OCI-M1 (cell line): ENCODE results near the gene LMBR1.
"Not testable (repeated sequence)": the region's sequence is repeated elsewhere in the genome, so short reads cannot be mapped to it uniquely, and the experiment has no call there.

Experiments
- DNase-seq: peaks from one replicate; lab custom pipeline; 2025; lab: John Stamatoyannopoulos, UW

Gene LMBR1

DNA sequence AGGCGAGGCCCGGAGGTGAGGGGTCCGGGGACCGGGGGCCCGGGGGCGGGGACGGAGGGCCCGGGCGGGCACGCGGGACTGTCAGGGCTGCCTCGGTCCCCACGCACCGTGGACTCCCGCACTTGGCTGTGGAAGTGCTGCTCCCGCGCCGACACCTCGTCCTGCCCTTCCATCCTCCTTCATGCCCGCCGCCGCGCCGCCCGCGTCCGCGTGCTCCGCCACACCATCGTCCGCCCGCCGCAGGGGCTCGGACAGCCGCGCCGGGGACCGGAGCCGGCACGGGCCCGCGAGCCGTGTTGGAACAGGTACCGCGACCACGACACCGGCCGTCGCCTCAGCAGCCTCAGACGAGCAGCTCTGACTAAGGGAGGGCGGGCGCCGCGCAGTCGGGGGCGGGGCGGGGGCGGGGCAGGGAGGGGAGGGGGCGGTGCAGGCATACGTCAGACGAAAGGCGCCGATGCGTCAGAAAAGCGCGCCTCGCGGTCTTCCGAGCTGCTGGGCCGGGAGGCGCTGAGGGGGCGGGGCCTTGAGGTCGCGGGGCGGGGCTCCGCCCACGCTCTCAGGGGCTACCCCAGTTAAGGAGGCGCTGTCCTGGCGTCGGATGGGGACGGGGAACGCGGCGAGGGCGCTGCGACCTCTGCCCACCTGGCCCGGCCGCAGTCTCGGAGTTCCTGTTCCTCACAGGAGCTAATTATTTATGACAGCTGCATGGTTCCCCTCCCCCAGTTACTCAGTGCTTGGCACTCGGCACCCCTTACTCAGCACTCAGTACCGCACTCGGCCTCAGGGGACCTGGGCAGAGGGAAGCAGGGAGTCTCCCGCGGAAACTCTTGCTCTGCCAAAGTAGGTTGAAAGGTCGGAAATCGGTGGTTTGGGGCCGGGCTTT, at the start of gene LMBR1:
TSS of gene LMBR1 (minus strand) at position 363 of the 886 bp plus-strand sequence. CDS start at position 173, 190 bp downstream.
- DNase-seq = peak; percentile 93

- no peak for DNase-seq
Measured at GRCh38 chr7:156942708-156943090, 49.7 kb upstream of the LMBR1 start.

- DNase-seq = no peak
Measured at GRCh38 chr7:156941393-156942182, 48.6 kb upstream of the LMBR1 start.

- DNase-seq = no peak
Measured at GRCh38 chr7:156940421-156941122, 47.6 kb upstream of the LMBR1 start.

DNA sequence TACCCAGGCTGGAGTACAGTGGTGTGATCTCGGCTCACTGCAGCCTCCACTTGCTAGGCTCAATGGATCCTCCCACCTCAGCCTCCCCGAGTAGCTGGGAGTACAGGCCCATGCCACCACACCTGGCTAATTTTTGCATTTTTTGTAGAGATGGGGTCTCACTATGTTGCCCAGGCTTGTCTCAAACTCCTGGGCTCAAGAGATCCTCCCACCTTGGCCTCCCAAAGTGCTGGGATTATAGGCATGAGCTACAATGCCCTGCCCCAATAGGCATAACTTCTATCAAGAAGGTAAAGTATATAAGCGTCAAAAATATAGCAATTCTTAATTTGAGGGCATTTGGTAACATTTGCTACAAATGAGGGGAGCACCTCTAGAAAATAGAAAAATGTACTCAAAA, 43.8 kb upstream of the LMBR1 start:
- not testable (repeated sequence) for DNase-seq

DNA sequence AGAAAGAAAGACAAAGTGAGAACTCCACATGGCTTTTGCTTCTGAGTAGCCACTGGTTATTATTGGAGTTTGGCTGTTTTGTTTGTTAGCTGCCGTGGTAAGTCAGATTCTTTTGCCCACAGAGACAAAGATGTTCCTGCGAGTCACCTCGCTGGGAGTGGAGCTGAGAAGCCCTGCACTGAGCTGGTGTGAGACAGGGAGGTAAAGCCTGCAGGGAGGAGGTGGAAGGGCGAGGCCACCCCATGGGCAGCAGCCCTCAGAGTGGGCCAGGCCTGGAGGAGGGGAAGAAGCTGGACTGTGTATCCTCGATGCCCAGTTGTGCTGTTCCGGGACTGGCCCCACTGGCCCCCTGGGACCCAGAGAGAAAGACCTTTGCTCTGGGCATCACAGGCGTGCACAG, 42.3 kb upstream of the LMBR1 start:
- no peak for DNase-seq

GRCh38 chr7:156932006-156932405, 39.0 kb upstream of the LMBR1 start:
- DNase-seq = no peak

DNA sequence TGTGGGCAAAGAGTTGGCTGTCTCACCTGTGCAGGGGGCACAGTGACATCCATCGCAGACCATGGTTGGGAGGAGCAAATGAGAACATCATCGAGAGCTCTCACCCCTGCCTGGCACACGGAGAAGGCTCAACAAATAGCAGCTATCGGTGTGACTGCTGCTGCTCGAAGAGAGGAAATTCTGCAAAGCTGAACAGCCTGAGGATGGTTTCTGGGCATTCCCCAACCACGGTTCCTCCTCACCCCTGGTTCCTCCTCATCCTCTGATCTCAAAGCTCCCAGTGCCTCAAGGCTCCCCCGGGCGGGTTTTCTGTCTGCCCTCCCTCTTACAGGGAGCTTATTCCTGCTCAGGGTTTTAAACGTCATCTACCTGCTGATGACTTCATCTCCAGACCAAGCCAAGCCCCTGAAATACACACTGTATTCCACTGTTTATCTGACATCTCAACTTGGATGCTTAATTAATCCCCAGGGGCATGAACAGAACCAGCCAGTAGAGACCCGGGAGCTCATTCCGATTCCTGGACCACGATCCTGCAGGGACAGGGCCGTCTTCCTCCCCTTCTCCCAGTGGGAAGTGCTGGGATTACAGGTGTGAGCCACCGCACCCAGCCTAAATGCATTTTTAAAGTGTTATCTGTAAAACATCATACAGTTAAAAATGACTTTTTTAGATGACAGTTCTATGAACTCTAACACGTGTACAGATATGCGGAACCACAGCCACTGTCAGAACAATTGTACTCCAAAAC, 37.0 kb upstream of the LMBR1 start:
- no peak for DNase-seq

DNA sequence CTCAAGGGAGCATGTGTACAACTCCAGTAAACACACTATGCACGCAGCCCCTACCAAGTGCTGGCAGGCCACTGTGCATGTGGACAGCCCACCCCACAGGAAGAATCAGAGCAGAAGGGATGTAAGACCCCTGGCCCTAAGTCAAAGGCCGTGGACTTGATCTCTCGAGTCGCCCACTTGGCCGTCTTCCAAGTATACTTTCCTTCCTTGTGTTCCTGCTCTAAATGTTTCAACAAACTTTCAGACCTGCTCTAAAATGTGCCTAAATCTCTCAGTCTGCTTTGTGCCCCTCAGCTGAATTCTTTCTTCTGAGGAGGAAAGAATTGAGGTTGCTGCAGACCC, 35.4 kb upstream of the LMBR1 start:
- DNase-seq = no peak

DNA sequence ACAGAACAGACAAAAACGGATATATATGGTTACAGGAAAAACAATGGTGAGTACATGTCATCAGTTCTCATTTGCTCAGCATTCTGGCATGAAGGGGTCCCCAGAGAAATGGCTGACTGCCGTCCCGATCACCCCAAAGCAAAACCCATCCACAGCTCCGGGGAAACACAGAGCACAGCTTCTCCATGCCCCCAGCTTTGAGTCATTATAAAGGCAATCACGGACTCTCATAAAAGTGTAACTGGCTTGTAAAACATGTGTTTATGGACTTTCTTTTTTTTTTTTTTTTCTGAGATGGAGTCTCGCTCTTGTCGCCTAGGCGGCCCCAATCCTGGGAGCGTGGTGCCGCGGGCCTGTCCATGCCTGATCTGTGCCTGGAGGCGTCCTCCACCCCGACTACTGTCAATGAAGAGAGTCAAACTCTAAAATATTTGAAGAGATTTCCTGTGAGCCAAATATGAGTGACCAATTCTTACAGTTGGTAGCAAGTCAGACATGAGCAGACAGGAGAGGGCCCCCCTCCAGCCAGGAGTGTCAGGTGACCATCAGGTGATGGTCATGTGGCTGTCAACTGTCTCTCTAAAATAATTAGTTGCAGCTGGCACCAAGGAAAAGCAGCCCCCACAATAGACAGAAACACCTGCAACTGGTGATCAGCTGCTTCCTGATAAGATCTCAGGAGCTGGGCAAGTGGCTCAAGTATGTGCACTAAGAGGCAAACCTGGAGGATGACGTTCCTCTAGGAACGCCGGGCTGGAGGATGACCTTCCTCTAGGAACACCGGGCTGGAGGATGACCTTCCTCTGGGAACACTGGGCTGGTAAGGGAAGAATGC, 34.8 kb upstream of the LMBR1 start:
- no peak for DNase-seq

DNA sequence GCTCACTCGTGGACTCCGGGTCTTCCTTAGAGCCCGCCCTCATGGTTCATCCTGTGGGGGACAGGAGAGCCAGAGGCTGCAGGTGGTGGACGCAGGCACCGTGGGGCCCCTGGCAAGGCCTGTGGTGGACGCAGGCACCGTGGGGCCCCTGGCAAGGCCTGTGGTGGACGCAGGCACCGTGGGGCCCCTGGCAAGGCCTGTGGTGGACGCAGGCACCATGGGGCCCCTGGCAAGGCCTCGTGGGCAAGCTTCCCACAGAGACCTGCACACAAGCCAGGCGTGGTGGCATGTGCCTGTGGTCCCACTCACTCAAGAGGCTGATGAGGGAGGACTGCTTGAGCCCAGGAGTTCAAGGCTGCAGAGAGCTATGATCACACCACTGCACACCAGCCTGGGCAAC, 32.8 kb upstream of the LMBR1 start:
- not testable (repeated sequence) for DNase-seq

- DNase-seq = not testable (repeated sequence)
Measured at GRCh38 chr7:156922304-156922703, 29.3 kb upstream of the LMBR1 start.

DNA sequence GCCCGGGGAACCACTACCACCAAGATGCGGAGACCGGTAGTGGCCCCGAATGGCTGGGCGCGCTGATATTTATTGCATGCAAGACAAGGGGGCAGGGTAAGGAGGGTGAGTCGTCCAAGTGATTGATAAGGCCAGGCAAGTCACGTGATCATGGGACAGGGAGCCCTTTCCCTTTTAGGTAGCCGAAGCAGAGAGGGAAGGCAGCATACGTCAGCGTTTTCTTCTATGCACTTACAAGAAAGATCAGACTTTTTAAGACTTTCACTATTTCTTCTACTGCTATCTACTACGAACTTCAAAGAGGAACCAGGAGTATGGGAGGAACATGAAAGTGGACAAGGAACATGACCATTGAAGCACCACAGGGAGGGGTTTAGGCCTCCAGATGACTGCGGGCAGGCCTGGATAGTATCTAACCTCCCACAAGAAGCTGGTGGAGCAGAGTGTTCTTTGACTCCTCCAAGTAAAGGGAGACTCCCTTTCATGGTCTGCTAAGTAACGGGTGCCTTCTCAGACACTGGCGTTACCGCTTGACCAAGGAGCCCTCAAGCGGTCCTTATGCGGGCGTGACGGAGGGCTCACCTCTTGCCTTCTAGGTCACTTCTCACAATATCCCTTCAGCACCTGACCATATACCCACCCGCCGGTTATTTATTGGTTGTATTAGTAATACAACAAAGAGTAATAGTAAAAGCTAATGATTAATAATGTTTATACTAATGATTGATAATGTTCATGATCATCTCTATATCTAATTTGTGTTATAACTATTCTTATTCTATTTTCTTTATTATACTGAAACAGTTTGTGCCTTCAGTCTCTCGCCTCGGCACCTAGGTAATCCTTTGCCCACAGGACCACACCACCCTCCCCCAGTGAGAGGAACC, 27.7 kb upstream of the LMBR1 start:
- DNase-seq = not testable (repeated sequence)

DNA sequence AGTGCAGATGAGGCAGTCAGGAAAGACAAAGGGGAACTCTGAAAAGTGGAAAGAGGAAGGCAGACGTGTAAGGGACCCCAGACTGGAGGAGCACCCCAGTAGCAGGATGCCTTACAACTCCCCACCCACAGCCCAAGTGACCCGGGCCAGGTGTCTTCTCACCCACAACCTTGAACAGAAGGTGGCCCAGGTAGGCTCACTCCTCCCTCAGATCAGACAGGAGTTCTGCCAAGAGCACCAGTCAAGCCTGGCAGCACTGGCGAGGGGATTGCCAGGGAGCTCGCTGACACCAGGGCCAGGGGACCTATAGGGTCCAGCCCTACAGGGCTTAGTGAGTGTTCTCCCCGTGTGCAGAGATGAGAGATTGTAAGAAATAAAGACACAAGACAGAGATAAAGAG, 27.1 kb upstream of the LMBR1 start:
- no peak for DNase-seq

- DNase-seq = no peak
Measured at GRCh38 chr7:156919132-156919713, 26.2 kb upstream of the LMBR1 start.

DNA sequence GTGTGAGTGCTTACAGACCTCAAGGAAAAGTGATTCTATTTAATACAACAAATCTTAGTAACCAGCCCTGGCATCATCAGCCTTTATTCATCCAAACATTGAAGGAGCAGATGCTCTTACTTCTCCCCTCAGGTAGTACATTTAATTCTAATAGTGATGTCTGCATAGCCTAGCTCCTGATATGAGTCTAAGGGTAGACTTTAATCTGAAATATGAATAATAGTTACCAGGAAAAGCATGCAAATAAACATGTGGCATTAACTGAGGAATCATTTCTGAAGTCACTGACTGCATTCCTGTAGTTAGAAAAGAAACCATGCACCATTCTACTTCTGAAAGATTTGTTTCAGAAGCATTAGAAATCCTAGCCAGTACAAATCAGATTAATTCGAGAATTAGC, 25.7 kb upstream of the LMBR1 start:
- no peak for DNase-seq

DNA sequence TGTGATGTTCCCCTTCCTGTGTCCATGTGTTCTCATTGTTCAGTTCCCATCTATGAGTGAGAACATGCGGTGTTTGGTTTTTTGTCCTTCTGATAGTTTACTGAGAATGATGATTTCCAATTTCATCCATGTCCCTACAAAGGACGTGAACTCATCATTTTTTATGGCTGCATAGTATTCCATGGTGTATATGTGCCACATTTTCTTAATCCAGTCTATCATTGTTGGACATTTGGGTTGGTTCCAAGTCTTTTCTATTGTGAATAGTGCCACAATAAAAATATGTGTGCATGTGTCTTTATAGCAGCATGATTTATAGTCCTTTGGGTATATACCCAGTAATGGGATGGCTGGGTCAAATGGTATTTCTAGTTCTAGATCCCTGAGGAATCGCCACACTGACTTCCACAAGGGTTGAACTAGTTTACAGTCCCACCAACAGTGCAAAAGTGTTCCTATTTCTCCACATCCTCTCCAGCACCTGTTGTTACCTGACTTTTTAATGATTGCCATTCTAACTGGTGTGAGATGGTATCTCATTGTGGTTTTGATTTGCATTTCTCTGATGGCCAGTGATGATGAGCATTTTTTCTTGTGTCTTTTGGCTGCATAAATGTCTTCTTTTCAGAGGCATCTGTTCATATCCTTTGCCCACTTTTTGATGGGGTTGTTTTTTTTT, 16.7 kb upstream of the LMBR1 start:
- DNase-seq = not testable (repeated sequence)

DNA sequence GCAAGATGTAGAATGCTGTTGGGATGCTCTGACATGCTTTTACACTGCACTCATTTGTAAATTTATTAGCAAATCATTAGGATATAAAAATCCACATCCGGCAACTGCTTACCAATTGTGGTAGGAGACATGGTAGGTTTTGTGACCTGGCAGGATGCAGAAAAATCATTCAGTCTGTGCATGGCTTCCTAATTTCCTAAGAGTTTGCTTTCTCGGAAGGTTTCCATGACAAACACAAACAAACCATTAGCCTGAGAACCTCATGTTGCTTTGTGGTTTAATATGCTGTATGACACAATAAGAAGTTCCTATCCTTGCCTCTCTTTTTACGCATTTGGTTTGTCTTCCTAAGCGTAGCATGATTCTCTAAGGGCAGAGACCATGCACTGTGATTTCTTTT, 14.7 kb upstream of the LMBR1 start:
- DNase-seq = no peak

DNA sequence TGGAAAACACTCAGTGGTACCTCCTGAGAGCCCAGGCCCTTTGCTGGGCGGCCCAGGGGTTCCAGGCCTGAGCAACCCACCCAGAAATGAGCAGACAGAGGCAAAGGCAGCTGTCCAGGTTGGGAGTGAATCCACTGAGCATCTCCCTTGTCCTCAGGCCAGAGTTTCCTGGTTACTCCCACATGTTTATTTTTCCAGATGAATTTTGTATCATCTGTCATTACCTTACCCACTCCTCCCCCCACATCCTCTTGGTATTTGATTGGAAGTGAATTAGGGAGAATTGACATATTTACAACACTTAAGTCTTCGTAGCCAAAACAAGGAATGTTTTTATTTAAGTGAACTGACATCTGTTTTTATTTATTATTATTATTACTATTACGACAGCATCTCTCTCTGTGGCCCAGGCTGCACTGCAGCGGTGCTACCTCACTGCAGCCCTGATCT, 13.2 kb upstream of the LMBR1 start:
- DNase-seq = no peak
